ENCODE data around the gene TUBB1. TPM values are rescaled to one million over a fixed set of nuclear protein-coding genes. Genes with fewer than 3 reads are reported as not detected.

The TUBB1 gene
- total and polyA plus RNA-seq, 4 donors, result 0.64 to 6.8 (median 3.7) TPM

GRCh38 chr20:59055302-59055701 lies 36.1 kb downstream of the TUBB1 start:
- Histone ChIP-seq H3K9me3 (ENCODE audit: control insufficient read depth in 4 of 4, insufficient read depth in 3 of 4, low read length in 3 of 4) (no peaks in the 10 kb centered on the region), H3K27ac (ENCODE audit: low read depth in 1 of 2, low read length in 1 of 2) (no peak overlapping the region), H3K4me3 (no peak overlapping the region), H3K9ac (ENCODE audit: insufficient read depth in 1 of 2, low read length in 2 of 2) (no peak overlapping the region), H3K36me3 (ENCODE audit: control insufficient read depth in 4 of 4, insufficient read depth in 4 of 4, low read length in 4 of 4) (no peaks in the 10 kb centered on the region), H3K4me1 (ENCODE audit: control insufficient read depth in 5 of 5, insufficient read depth in 5 of 5, low read length in 5 of 5) (no peaks in the 10 kb centered on the region), H3K27me3 (ENCODE audit: control insufficient read depth in 3 of 3, insufficient read depth in 3 of 3, low read length in 2 of 3) (peaks cover 0 to 3% (median 0%) of the 10 kb centered on the region in 3 donors)
- TF ChIP-seq CTCF (IDR thresholded peaks at IDR 0.05; ENCODE audit: control extremely low read depth, extremely low read depth), result peak; percentile 14
- WGBS, 2 donors, result 62 to 63% methylated on average over 7 of the region's 7 CpGs
- DNase-seq (peak in 1 of 3 donors; percentile 30), ATAC-seq (ENCODE audit: insufficient read depth, low FRiP score) (no peak)

GRCh38 chr20:59062081-59062480 lies 42.9 kb downstream of the TUBB1 start:
- Histone ChIP-seq H3K36me3 (ENCODE audit: control insufficient read depth in 4 of 4, insufficient read depth in 4 of 4, low read length in 4 of 4) (no peaks in the 10 kb centered on the region), H3K9me3 (ENCODE audit: control insufficient read depth in 4 of 4, insufficient read depth in 3 of 4, low read length in 3 of 4) (no peaks in the 10 kb centered on the region), H3K4me1 (ENCODE audit: control insufficient read depth in 5 of 5, insufficient read depth in 5 of 5, low read length in 5 of 5) (no peaks in the 10 kb centered on the region), H3K4me3 (no peak overlapping the region), H3K27ac (ENCODE audit: low read depth in 1 of 2, low read length in 1 of 2) (no peak overlapping the region), H3K27me3 (ENCODE audit: control insufficient read depth in 3 of 3, insufficient read depth in 3 of 3, low read length in 2 of 3) (peaks cover 0 to 12% (median 8%) of the 10 kb centered on the region in 3 donors), H3K9ac (ENCODE audit: insufficient read depth in 1 of 2, low read length in 2 of 2) (no peak overlapping the region)
- 79 to 83% methylated on average over 4 of the region's 4 CpGs for WGBS, 2 donors
- ATAC-seq (ENCODE audit: insufficient read depth, low FRiP score), result no peak
- no peak for DNase-seq
- TF ChIP-seq CTCF (IDR thresholded peaks at IDR 0.05; ENCODE audit: control extremely low read depth, extremely low read depth), result no peak

GRCh38 chr20:59063358-59064213 lies 44.4 kb downstream of the TUBB1 start:
- no peaks in the 10 kb centered on the region for H3K9me3 ChIP-seq (ENCODE audit: control insufficient read depth in 4 of 4, insufficient read depth in 3 of 4, low read length in 3 of 4)
- peak overlapping the region in 1 of 2 donors; percentile 48 for H3K27ac ChIP-seq (ENCODE audit: low read depth in 1 of 2, low read length in 1 of 2)
- ATAC-seq (ENCODE audit: insufficient read depth, low FRiP score), result no peak
- H3K4me1 ChIP-seq (ENCODE audit: control insufficient read depth in 5 of 5, insufficient read depth in 5 of 5, low read length in 5 of 5), result peaks cover 0 to under 1% (median 0%) of the 10 kb centered on the region in 5 donors
- H3K36me3 ChIP-seq (ENCODE audit: control insufficient read depth in 4 of 4, insufficient read depth in 4 of 4, low read length in 4 of 4), result no peaks in the 10 kb centered on the region
- peak in 2 of 3 donors; percentile 16 to 23 for DNase-seq
- H3K4me3 ChIP-seq, result no peak overlapping the region
- 49 to 71% methylated on average over 22 of the region's 22 CpGs for WGBS, 2 donors
- no peak overlapping the region for H3K9ac ChIP-seq (ENCODE audit: insufficient read depth in 1 of 2, low read length in 2 of 2)
- no peak for TF ChIP-seq CTCF (IDR thresholded peaks at IDR 0.05; ENCODE audit: control extremely low read depth, extremely low read depth)
- peaks cover 0 to 14% (median 8%) of the 10 kb centered on the region in 3 donors for H3K27me3 ChIP-seq (ENCODE audit: control insufficient read depth in 3 of 3, insufficient read depth in 3 of 3, low read length in 2 of 3)
